Kidney epithelial cell (primary cell): Measurements from ENCODE around the gene FZD8. TPM values are rescaled to one million over a fixed set of nuclear protein-coding genes. Genes with fewer than 3 reads are reported as not detected.
"Not testable (repeated sequence)": the region's sequence is repeated elsewhere in the genome, so short reads cannot be mapped to it uniquely, and the experiment has no call there.

Experiments
- DNase-seq: peaks from one replicate; pipeline ENCODE4 v3.0.0-alpha.2; 2010; ENCODE audit warnings: low read depth
- H3K27me3 ChIP-seq: 2 replicates; pipeline ENCODE4 v1.6.0; 2011; ENCODE audit warnings: low read length; ENCODE audit not compliant: control insufficient read depth, insufficient read depth
- H3K36me3 ChIP-seq: 2 replicates; pipeline ENCODE4 v1.5.1; 2011; ENCODE audit warnings: low read length; ENCODE audit not compliant: control insufficient read depth, insufficient read depth
- H3K4me3 ChIP-seq: 2 replicates; pipeline ENCODE4 v1.5.1; 2011; ENCODE audit warnings: low read depth, mild to moderate bottlenecking, control low read depth, low read length
- total RNA-seq: library from RNA; depleted of rRNA; stranded (reverse); fragments of >200 nt; gene quantifications from 2 replicates; pipeline ENCODE4 v1.2.3, GENCODE V29; 2015
- TF ChIP-seq, protein P1 (sequence below): IDR thresholded peaks from 2 replicates; pipeline ENCODE4 v1.5.1; 2011; ENCODE audit warnings: mild to moderate bottlenecking, moderate library complexity, low read length, control low read depth, inconsistent platforms; ENCODE audit not compliant: insufficient read depth, poor library complexity, severe bottlenecking

The FZD8 gene, protein sequence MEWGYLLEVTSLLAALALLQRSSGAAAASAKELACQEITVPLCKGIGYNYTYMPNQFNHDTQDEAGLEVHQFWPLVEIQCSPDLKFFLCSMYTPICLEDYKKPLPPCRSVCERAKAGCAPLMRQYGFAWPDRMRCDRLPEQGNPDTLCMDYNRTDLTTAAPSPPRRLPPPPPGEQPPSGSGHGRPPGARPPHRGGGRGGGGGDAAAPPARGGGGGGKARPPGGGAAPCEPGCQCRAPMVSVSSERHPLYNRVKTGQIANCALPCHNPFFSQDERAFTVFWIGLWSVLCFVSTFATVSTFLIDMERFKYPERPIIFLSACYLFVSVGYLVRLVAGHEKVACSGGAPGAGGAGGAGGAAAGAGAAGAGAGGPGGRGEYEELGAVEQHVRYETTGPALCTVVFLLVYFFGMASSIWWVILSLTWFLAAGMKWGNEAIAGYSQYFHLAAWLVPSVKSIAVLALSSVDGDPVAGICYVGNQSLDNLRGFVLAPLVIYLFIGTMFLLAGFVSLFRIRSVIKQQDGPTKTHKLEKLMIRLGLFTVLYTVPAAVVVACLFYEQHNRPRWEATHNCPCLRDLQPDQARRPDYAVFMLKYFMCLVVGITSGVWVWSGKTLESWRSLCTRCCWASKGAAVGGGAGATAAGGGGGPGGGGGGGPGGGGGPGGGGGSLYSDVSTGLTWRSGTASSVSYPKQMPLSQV
- total RNA-seq, result 12.7 and 18.7 TPM in 2 replicates

- DNase-seq, result peak; percentile 56
Observed at GRCh38 chr10:35642035-35642792, at the start of gene FZD8. FZD8 (minus strand) TSS chr10:35642296; CDS start chr10:35641429, 867 bp downstream.

DNA sequence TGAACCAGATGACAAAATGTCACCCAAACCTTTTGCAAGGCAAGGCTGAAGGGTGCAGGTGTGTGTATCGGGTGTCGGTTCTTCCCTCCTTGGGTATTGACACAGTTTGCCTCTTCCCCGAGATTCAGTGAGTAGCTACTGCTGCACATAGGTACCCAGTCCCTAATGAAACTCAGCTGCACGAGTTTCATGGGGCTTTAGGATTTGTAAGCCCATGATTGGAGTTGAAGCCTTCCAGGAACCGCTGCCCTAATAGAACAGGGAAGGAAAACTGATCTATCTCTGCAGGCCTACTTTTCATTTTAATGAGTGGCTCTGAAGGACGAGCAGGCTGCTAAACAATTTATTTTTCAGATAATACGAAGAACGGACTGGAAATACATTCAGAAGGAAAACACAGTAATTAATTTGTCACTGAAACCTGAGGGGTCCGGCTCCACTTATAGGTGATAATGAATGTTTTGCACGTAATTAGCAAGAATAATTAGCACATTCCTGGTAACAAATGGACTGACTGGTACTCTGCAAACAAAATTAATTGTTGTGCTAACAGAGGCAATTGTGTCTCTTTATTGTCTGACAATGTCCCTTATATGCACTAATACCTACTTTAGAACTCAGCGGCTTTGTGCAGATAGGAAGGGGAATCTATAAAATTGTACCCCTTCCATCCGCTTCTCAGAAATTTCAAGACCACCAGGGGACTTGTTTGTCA, 49.6 kb upstream of the FZD8 start:
- TF ChIP-seq, protein P1, sequence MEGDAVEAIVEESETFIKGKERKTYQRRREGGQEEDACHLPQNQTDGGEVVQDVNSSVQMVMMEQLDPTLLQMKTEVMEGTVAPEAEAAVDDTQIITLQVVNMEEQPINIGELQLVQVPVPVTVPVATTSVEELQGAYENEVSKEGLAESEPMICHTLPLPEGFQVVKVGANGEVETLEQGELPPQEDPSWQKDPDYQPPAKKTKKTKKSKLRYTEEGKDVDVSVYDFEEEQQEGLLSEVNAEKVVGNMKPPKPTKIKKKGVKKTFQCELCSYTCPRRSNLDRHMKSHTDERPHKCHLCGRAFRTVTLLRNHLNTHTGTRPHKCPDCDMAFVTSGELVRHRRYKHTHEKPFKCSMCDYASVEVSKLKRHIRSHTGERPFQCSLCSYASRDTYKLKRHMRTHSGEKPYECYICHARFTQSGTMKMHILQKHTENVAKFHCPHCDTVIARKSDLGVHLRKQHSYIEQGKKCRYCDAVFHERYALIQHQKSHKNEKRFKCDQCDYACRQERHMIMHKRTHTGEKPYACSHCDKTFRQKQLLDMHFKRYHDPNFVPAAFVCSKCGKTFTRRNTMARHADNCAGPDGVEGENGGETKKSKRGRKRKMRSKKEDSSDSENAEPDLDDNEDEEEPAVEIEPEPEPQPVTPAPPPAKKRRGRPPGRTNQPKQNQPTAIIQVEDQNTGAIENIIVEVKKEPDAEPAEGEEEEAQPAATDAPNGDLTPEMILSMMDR, result no peak
- no peak overlapping the region for H3K4me3 ChIP-seq
- H3K36me3 ChIP-seq, result no peaks in the 10 kb centered on the region
- H3K27me3 ChIP-seq, result no peaks in the 10 kb centered on the region
- no peak for DNase-seq

More at GRCh38 chr10:35642035-35642792, at the start of gene FZD8:
- Histone ChIP-seq H3K36me3 (no peaks in the 10 kb centered on the region), H3K27me3 (peaks cover 6% of the 10 kb centered on the region), H3K4me3 (peak within 1 kb of the TSS; percentile 67)
- TF ChIP-seq, protein P1, result peak; percentile 20

GRCh38 chr10:35690534-35690933, 48.4 kb upstream of the FZD8 start:
- Histone ChIP-seq H3K4me3 (no peak overlapping the region), H3K27me3 (no peaks in the 10 kb centered on the region), H3K36me3 (no peaks in the 10 kb centered on the region)
- DNase-seq, result no peak
- TF ChIP-seq, protein P1, result no peak

DNA sequence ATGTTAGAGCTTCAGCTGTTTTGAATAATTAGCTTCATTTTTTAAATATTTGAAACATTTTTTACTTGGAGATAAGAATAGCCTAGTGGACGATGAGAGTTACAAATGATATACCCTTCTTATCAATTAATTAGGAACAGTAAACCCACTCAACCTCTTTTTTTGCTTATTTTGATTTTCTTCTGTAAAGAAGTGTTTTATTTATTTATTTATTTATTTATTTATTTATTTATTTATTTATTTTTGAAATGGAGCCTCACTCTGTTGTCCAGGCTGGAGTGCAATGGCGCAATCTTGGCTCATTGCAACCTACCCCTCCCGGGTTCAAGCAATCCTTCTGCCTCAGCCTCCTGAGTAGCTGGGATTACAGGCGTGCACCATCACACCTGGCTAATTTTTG, 43.8 kb upstream of the FZD8 start:
- not testable (repeated sequence) for DNase-seq, H3K36me3 ChIP-seq, H3K27me3 ChIP-seq, H3K4me3 ChIP-seq

DNA sequence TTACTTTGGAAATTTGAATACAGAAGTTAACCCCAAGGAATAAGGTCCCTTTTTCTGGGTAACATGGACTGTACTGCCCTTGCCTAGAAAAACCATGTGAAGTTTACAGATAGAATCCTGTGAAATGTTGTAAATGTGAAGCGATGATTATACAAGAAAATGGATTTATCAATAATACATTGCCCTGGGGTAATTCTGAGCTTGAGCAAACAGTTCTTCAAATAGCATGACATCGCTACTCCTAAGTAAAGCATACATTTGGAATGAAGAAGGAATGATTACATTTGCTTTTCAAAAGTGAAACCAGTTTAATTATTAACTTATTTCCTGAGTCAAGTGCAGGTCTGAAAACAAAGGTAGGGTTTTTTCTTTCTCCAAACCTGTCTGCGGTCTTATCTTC, 43.3 kb upstream of the FZD8 start:
- no peak overlapping the region for H3K4me3 ChIP-seq
- TF ChIP-seq, protein P1, result no peak
- DNase-seq, result no peak
- no peaks in the 10 kb centered on the region for H3K27me3 ChIP-seq
- no peaks in the 10 kb centered on the region for H3K36me3 ChIP-seq
